ENCODE measurements around the gene TP53I11. TPM values are rescaled to one million over a fixed set of nuclear protein-coding genes. Genes with fewer than 3 reads are reported as not detected.

TP53I11 gene
- total and polyA plus RNA-seq, 2 of the 13 experiments (the other 11 are each of a cell fraction or from before 2014, with no cell fraction given), result not detected

DNA sequence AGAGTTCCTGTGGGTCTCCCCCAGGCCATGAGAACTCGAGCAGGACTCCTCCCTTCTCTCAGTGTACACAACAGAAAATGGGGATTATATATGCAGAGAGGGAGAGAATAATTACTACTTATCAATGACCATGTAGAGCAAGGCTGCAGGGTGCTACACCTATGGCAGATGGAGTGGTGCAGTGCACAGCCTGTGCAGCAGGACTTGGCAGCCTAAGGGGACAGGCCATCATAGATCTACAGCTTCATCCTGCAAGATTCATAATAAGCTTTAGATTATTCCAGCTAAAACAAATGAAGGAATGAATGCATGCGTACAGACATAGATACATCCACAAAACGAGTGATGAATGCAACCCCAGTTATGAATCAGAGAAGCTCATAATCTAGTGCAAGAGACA is 8.4 kb upstream of the TP53I11 start:
- Histone ChIP-seq H3K36me3 (replicated peaks in 1 of 2; ENCODE audit: control insufficient read depth in 1 of 2, insufficient read depth in 2 of 2, low read length in 2 of 2) (no peaks in the 10 kb centered on the region), H3K4me3 (replicated peaks in 1 of 3; ENCODE audit: insufficient read depth in 1 of 3, low read depth in 2 of 3, low read length in 3 of 3) (no peak overlapping the region), H3K4me2 (ENCODE audit: low read depth, low read length) (no peak overlapping the region), H3K79me2 (ENCODE audit: insufficient read depth, low read length) (no peaks in the 10 kb centered on the region), H3K27ac (ENCODE audit: extremely low read length, insufficient read depth, low read length) (no peak overlapping the region), H3K27me3 (ENCODE audit: control insufficient read depth in 1 of 2, insufficient read depth in 2 of 2, low read length in 2 of 2) (peaks cover 1 to 25% of the 10 kb centered on the region in 2 experiments; a peak in 3 of 5 replicates), H3K9ac (ENCODE audit: insufficient read depth, low read depth, low read length) (no peak overlapping the region), H2AFZ (ENCODE audit: low read length) (no peak overlapping the region), H3K9me3 (ENCODE audit: low read length) (no peaks in the 10 kb centered on the region), H4K20me1 (ENCODE audit: insufficient read depth, low read length) (no peaks in the 10 kb centered on the region), H3K4me1 (ENCODE audit: insufficient read depth, low read length) (no peaks in the 10 kb centered on the region)
- in situ Hi-C loops (cut with HindIII; ENCODE audit: extremely low pct_ligation_motif_present, low pct_unique_long_range_greater_than_20kb), result no loop called here
- WGBS (ENCODE audit: low lambda C conversion rate), result 4% methylated on average over 3 of the region's 3 CpGs
- FAIRE-seq (no peak), DNase-seq (ENCODE audit: low spot score) (no peak), ATAC-seq (no peak)
- BruUV-seq (replicated peaks), result no TSS peak
- intact Hi-C loops (cut with micrococcal nuclease; ENCODE audit: unreplicated experiment), result no loop called here
- TF ChIP-seq ZNF414 (CRISPR knock-in tag; IDR thresholded peaks at IDR 0.05) (no peak), HNF4G (IDR thresholded peaks at IDR 0.05; ENCODE audit: borderline replicate concordance, low read depth, low read length) (no peak), HNF4G (CRISPR knock-in tag; IDR thresholded peaks at IDR 0.05; ENCODE audit: borderline replicate concordance, low read depth) (no peak)
- CTCF ChIA-PET (ENCODE audit: low intra/inter-chr PET ratio, low total read pairs), result no interaction called here
- POLR2A ChIA-PET, result no interaction called here

DNA sequence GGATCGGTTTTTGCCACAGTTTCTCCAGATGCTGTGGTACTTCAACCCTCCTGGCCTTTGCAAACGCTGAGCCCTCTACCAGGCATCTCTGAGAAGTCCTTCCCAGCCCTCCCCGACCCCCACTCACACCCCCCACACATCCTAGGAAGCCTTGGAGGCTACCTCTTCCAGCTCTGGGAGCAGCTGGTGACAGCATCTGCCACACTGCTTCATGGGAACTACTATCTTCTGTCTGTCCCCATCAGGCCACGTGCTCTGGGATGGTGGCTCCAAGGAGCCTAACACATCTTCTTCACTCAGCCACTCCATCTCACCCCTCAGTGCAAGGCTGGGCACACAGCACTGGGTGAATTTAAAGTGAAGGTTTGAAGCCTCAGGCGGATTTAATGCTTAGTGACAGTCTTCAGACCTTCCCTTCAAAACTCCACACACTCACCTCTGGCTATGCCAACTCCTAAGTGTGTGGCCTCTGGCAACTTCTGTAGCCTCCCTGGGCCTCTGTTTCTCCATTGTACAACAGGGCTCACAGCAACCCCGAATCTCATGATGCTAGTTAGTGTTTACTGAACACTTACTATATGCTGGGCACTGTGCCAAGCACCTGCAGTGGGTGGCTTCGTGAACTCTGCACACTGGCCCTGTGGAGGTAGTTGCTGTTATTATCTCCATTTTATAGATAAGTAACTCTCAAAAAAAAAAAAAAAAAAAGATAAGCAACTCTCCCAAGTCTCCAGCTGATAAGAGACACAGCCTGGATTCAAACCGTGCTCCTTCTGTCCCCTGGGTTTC is 7.3 kb upstream of the TP53I11 start:
- intact Hi-C loops (cut with micrococcal nuclease; ENCODE audit: unreplicated experiment), result no loop called here
- ATAC-seq, result no peak
- TF ChIP-seq IRF2 (CRISPR knock-in tag; IDR thresholded peaks at IDR 0.05) (no peak), DMAP1 (CRISPR knock-in tag; IDR thresholded peaks at IDR 0.05) (no peak), FOXK1 (CRISPR knock-in tag; IDR thresholded peaks at IDR 0.05; ENCODE audit: borderline replicate concordance, low read depth) (no peak), TAF1 (CRISPR knock-in tag; IDR thresholded peaks at IDR 0.05) (no peak), ZKSCAN8 (CRISPR knock-in tag; IDR thresholded peaks at IDR 0.05; ENCODE audit: borderline replicate concordance) (no peak), ZSCAN22 (CRISPR knock-in tag; IDR thresholded peaks at IDR 0.05) (no peak), ZHX1 (CRISPR knock-in tag; IDR thresholded peaks at IDR 0.05; ENCODE audit: low read depth) (no peak), MED1 (CRISPR knock-in tag; IDR thresholded peaks at IDR 0.05) (no peak), NBN (conservative IDR thresholded peaks at IDR 0.05) (no peak)
- TF ChIP-seq, protein P1, sequence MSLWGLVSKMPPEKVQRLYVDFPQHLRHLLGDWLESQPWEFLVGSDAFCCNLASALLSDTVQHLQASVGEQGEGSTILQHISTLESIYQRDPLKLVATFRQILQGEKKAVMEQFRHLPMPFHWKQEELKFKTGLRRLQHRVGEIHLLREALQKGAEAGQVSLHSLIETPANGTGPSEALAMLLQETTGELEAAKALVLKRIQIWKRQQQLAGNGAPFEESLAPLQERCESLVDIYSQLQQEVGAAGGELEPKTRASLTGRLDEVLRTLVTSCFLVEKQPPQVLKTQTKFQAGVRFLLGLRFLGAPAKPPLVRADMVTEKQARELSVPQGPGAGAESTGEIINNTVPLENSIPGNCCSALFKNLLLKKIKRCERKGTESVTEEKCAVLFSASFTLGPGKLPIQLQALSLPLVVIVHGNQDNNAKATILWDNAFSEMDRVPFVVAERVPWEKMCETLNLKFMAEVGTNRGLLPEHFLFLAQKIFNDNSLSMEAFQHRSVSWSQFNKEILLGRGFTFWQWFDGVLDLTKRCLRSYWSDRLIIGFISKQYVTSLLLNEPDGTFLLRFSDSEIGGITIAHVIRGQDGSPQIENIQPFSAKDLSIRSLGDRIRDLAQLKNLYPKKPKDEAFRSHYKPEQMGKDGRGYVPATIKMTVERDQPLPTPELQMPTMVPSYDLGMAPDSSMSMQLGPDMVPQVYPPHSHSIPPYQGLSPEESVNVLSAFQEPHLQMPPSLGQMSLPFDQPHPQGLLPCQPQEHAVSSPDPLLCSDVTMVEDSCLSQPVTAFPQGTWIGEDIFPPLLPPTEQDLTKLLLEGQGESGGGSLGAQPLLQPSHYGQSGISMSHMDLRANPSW (CRISPR knock-in tag; IDR thresholded peaks at IDR 0.05; ENCODE audit: borderline replicate concordance), result no peak

More for the DNA sequence above, 7.3 kb upstream of the TP53I11 start:
- CTCF ChIA-PET (ENCODE audit: low intra/inter-chr PET ratio, low total read pairs), result no interaction called here
- Histone ChIP-seq H3K4me2 (ENCODE audit: low read depth, low read length) (no peak overlapping the region), H3K27ac (ENCODE audit: extremely low read length, insufficient read depth, low read length) (no peak overlapping the region), H4K20me1 (ENCODE audit: insufficient read depth, low read length) (no peaks in the 10 kb centered on the region), H2AFZ (ENCODE audit: low read length) (no peak overlapping the region), H3K9me3 (ENCODE audit: low read length) (no peaks in the 10 kb centered on the region), H3K4me3 (replicated peaks in 1 of 3; ENCODE audit: insufficient read depth in 1 of 3, low read depth in 2 of 3, low read length in 3 of 3) (no peak overlapping the region), H3K36me3 (replicated peaks in 1 of 2; ENCODE audit: control insufficient read depth in 1 of 2, insufficient read depth in 2 of 2, low read length in 2 of 2) (no peaks in the 10 kb centered on the region), H3K79me2 (ENCODE audit: insufficient read depth, low read length) (no peaks in the 10 kb centered on the region), H3K9ac (ENCODE audit: insufficient read depth, low read depth, low read length) (no peak overlapping the region), H3K27me3 (ENCODE audit: control insufficient read depth in 1 of 2, insufficient read depth in 2 of 2, low read length in 2 of 2) (peaks cover 1 to 22% of the 10 kb centered on the region in 2 experiments; a peak in 3 of 5 replicates), H3K4me1 (ENCODE audit: insufficient read depth, low read length) (no peaks in the 10 kb centered on the region)
- FAIRE-seq (no peak), DNase-seq (ENCODE audit: low spot score) (no peak)
- POLR2A ChIA-PET, result no interaction called here
- no TSS peak for BruUV-seq (replicated peaks)
- WGBS (ENCODE audit: low lambda C conversion rate), result 14% methylated on average over 8 of the region's 8 CpGs
- in situ Hi-C loops (cut with HindIII; ENCODE audit: extremely low pct_ligation_motif_present, low pct_unique_long_range_greater_than_20kb), result no loop called here

Measured in HepG2 (cell line).